ENCODE measurements around the gene CD53. TPM values are rescaled to one million over a fixed set of nuclear protein-coding genes. Genes with fewer than 3 reads are reported as not detected.

Gene CD53
- total and polyA plus RNA-seq, 2 of the 4 experiments (the other 2 are of a cell fraction), result not detected

- Histone ChIP-seq H2BK15ac (ENCODE audit: low read depth, low read length) (no peak overlapping the region), H3K9me3 (ENCODE audit: control insufficient read depth, insufficient read depth, low read length) (no peaks in the 10 kb centered on the region), H3K27me3 (ENCODE audit: control insufficient read depth, insufficient read depth, low read length) (peaks cover 1% of the 10 kb centered on the region; the same call in 1 of the 2 replicates), H3K23ac (ENCODE audit: low read depth, low read length) (no peak overlapping the region), H2AK9ac (replicated peaks; ENCODE audit: low read depth, low read length, poor library complexity) (no peak overlapping the region), H2BK5ac (ENCODE audit: low read depth, low read length, poor library complexity, severe bottlenecking) (no peak overlapping the region), H3K9me1 (ENCODE audit: insufficient read depth, low read length) (no peaks in the 10 kb centered on the region), H3K4ac (ENCODE audit: low read depth, low read length) (no peak overlapping the region), H3K56ac (ENCODE audit: extremely low read depth, insufficient read depth, low read length) (no peak overlapping the region), H3K36me3 (ENCODE audit: control insufficient read depth, insufficient read depth, low read length) (no peaks in the 10 kb centered on the region), H3K4me3 (ENCODE audit: insufficient read depth, low read depth, low read length) (no peak overlapping the region), H2AFZ (replicated peaks; ENCODE audit: low read length, poor library complexity) (no peak overlapping the region), H4K91ac (ENCODE audit: insufficient read depth, low read depth, low read length) (no peak overlapping the region), H3K18ac (ENCODE audit: low read depth, low read length) (no peak overlapping the region), H4K8ac (ENCODE audit: low read depth in 2 of 2, low read length in 2 of 2) (no peak overlapping the region), H2BK120ac (ENCODE audit: low read depth, low read length) (no peak overlapping the region), H4K5ac (ENCODE audit: low read depth, low read length) (no peak overlapping the region), H3K4me1 (ENCODE audit: control insufficient read depth, insufficient read depth, low read length) (no peaks in the 10 kb centered on the region), H3K14ac (replicated peaks; ENCODE audit: low read depth, low read length) (no peak overlapping the region), H3K27ac (ENCODE audit: insufficient read depth, low read length) (no peak overlapping the region), H3K4me2 (ENCODE audit: low read depth, low read length) (no peak overlapping the region), H3K9ac (ENCODE audit: low read depth, low read length) (no peak overlapping the region), H2BK20ac (ENCODE audit: low read depth, low read length) (no peak overlapping the region), H2AK5ac (ENCODE audit: low read depth, low read length) (no peak overlapping the region), H3K79me1 (ENCODE audit: low read depth in 1 of 2, low read length in 2 of 2) (no peaks in the 10 kb centered on the region), H4K20me1 (ENCODE audit: insufficient read depth, low read length) (no peaks in the 10 kb centered on the region)
- CTCF ChIA-PET, result interaction anchor here (0.7 kb wide), 1 partner anchor 30 kb away, joined by 3 read pairs; no protein-coding TSS in a partner anchor
- POLR2A ChIA-PET (ENCODE audit: unreplicated experiment), result no interaction called here
- dilution Hi-C loops (cut with HindIII; ENCODE audit: low sequenced_read_pairs, unreplicated experiment), result no loop called here
- ATAC-seq (ENCODE audit: low read depth) (no peak), DNase-seq (no peak)
- BruUV-seq (replicated peaks), result no TSS peak
- TF ChIP-seq SMC3 (IDR thresholded peaks at IDR 0.05; ENCODE audit: low read depth, low read length), result no peak
- TF ChIP-seq BHLHE40 (IDR thresholded peaks at IDR 0.05; ENCODE audit: low read depth, low read length), result no peak
- TF ChIP-seq RFX5 (IDR thresholded peaks at IDR 0.05; ENCODE audit: low read depth, low read length), result no peak
- no peak for TF ChIP-seq ELK1 (IDR thresholded peaks at IDR 0.05; ENCODE audit: borderline replicate concordance, low read depth, low read length)
- in situ Hi-C loops (cut with MboI; ENCODE audit: low sequenced_read_pairs), result no loop called here
- intact Hi-C loops (cut with micrococcal nuclease), result no loop called here
These were observed 15.7 kb downstream of the CD53 start for GRCh38 chr1:110888641-110889040.

Data from IMR-90 (cell line).